ENCODE data around the gene FTH1.
"Not testable (repeated sequence)": the region's sequence is repeated elsewhere in the genome, so short reads cannot be mapped to it uniquely, and the experiment has no call there.

FTH1 gene

GRCh38 chr11:61963282-61964057 is 4.0 kb downstream of the FTH1 start:
- DNase-seq: peak in 1 of 2 experiments; percentile 19

- peak in 1 of 2 experiments; percentile 28 for DNase-seq
Measured at GRCh38 chr11:61963016-61963281, 4.5 kb downstream of the FTH1 start.

DNA sequence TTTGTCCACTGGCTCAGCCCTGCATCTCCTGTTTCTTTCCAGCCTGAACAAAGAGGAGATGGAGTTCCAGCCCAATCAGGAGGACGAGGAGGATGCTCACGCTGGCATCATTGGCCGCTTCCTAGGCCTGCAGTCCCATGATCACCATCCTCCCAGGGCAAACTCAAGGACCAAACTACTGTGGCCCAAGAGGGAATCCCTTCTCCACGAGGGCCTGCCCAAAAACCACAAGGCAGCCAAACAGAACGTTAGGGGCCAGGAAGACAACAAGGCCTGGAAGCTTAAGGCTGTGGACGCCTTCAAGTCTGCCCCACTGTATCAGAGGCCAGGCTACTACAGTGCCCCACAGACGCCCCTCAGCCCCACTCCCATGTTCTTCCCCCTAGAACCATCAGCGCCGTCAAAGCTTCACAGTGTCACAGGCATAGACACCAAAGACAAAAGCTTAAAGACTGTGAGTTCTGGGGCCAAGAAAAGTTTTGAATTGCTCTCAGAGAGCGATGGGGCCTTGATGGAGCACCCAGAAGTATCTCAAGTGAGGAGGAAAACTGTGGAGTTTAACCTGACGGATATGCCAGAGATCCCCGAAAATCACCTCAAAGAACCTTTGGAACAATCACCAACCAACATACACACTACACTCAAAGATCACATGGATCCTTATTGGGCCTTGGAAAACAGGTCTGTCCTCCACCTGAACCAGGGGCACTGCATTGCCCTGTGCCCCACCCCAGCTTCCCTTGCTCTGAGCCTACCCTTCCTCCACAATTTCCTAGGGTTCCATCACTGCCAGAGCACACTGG is 5.0 kb downstream of the FTH1 start:
- peak in 1 of 2 experiments; percentile 12 for DNase-seq

GRCh38 chr11:61961570-61962212 is 5.7 kb downstream of the FTH1 start:
- peak in 1 of 2 experiments; percentile 15 for DNase-seq

DNA sequence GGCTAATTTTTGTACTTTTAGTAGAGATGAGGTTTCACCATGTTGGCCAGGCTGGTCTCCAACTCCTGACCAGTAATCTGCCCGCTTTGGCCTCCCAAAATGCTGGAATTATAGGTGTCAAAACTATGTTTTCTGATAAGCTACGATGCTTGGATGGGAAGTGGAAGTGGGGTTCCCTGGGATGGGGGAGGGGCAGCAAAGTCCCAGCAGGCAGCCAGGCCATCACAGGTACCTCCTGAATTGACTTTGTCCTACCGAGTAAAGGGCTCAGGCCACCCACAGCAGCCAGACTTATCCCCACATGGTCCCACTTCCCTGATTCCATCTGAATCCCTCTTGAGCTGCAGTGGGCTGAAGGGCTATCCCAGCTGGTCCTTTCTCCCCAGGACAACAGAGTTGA is 6.9 kb downstream of the FTH1 start:
- peak in 1 of 2 experiments; percentile 9 for DNase-seq

DNA sequence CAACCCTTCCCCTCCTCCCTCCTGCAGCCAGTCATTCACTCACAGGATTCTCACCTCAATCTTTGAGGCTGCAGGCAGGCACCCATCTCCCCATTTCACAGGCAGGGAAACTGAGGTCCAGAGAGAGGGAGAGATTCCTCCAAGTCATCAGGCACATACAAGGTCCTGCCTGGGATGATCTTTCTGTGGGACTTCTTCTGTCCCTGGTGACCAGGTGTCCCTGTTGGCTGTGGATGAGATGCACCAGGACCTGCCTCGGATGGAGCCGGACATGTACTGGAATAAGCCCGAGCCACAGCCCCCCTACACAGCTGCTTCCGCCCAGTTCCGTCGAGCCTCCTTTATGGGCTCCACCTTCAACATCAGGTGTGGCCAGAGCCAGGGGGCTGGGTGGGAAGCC is 7.8 kb downstream of the FTH1 start:
- DNase-seq: peak in 1 of 2 experiments; percentile 6

DNA sequence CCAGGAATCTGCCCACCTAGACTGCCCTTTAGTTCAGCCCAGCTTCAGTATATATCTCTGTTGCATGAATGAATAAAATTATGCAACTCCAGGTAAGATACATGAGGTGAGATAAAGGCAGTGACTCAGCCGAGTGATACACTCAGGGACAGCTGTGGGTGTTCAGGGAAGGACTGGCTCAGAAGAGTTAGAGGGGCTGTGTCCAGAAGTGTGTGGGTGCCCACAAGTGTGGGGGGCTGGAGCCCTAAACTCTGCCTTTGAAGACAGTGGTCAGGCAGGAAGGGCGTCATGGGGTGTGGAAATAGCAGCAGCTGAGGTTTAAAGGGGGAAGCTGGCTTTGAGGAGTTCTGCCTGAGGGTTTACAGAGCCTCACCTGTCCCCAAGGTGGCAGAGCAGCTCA is 8.3 kb downstream of the FTH1 start:
- DNase-seq: peak; percentile 6 to 17

- no peak for DNase-seq
Measured at GRCh38 chr11:61958590-61958989, 8.8 kb downstream of the FTH1 start.

- no peak for DNase-seq
Measured at GRCh38 chr11:61957021-61957770, 10.2 kb downstream of the FTH1 start.

GRCh38 chr11:61956191-61957020 is 11.0 kb downstream of the FTH1 start:
- no peak for DNase-seq

- DNase-seq: no peak
Measured at GRCh38 chr11:61955422-61956135, 11.9 kb downstream of the FTH1 start.

DNA sequence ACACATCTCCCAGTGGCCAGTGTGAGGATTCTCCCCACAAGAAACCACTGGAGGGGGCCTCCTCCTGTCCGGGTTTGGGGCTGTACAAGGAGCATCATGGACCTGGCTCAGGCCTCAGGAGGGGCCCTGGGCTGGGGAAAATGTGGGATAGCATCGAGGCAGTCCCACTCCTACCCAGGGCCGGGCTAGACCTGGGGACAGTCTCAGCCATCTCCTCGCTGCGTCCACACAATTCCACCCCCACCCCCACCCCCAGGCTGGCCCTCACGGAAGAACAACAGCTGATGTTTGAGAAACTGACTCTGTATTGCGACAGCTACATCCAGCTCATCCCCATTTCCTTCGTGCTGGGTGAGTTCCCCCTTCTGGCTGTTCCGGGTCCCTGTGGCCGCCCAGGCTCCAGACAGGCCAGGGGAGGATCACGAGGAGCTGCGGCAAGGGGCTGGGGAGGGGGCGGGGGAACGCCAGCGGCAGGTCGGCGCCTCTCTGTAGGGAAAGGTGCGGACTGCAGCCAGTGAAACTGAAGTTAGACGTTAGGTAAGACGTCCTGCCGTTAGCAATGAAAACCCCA is 12.5 kb downstream of the FTH1 start:
- no peak for DNase-seq

GRCh38 chr11:61954106-61954850 is 13.2 kb downstream of the FTH1 start:
- DNase-seq: no peak

GRCh38 chr11:61953632-61954031 is 13.8 kb downstream of the FTH1 start:
- DNase-seq: not testable (repeated sequence)

- no peak for DNase-seq
Measured at GRCh38 chr11:61952882-61953281, 14.6 kb downstream of the FTH1 start.

DNA sequence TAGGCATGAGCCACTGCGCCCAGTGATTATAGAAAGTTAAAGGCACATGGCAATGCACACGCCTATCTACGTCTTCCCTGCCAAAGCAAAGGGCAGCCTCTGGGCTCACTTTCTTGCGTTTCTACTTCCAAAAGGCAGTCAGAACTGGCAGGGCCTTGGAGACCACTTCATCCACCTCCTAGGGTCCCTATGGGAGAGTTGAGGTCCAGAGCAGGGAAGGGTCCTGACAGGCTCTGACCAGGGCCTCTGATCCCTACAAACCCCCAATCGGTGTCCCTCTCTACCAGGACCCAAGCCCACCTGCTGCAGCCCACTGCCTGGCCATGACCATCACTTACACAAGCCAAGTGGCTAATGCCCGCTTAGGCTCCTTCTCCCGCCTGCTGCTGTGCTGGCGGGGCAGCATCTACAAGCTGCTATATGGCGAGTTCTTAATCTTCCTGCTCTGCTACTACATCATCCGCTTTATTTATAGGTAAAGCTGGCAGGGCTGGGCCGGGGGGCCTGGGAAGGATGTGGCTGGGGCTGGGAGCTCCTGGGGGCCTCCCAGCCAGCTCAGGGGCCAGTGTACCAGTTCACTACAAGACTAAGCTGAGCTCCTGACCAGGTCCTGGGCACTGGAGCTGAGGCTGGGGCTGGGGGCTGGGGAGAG is 15.8 kb downstream of the FTH1 start:
- no peak for DNase-seq

DNA sequence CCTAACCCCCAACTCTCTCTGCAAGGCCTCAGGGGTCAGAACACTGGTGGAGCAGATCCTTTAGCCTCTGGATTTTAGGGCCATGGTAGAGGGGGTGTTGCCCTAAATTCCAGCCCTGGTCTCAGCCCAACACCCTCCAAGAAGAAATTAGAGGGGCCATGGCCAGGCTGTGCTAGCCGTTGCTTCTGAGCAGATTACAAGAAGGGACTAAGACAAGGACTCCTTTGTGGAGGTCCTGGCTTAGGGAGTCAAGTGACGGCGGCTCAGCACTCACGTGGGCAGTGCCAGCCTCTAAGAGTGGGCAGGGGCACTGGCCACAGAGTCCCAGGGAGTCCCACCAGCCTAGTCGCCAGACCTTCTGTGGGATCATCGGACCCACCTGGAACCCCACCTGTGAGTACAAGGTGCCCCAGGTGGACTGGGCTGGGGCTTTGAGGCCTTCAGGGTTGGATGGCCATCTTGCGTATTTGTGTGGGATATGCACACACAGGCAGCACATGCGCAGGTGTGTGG is 17.3 kb downstream of the FTH1 start, which contains the start of gene BEST1:
Gene BEST1 (plus strand): TSS at position 317 of the 513 bp plus-strand sequence. CDS start 1,456 bp downstream, outside the sequence.
- no peak for DNase-seq

- no peak for DNase-seq
Measured at GRCh38 chr11:61949169-61950034, 18.0 kb downstream of the FTH1 start.

All from activated T-cell treated with anti-CD3 and anti-CD28 coated beads, Interleukin-2, amount 50 U/mL, for 48 hours (primary cell).